Kidney epithelial cell (primary cell): ENCODE measurements around the gene PRM3. TPM values are rescaled to one million over a fixed set of nuclear protein-coding genes. Genes with fewer than 3 reads are reported as not detected.
"Not testable (repeated sequence)": the region's sequence is repeated elsewhere in the genome, so short reads cannot be mapped to it uniquely, and the experiment has no call there.

ENCODE experiments used
- DNase-seq: peaks from one replicate; pipeline ENCODE4 v3.0.0-alpha.2; 2010; ENCODE audit warnings: low read depth
- H3K27me3 ChIP-seq: 2 replicates; pipeline ENCODE4 v1.6.0; 2011; ENCODE audit warnings: low read length; ENCODE audit not compliant: control insufficient read depth, insufficient read depth
- H3K36me3 ChIP-seq: 2 replicates; pipeline ENCODE4 v1.5.1; 2011; ENCODE audit warnings: low read length; ENCODE audit not compliant: control insufficient read depth, insufficient read depth
- H3K4me3 ChIP-seq: 2 replicates; pipeline ENCODE4 v1.5.1; 2011; ENCODE audit warnings: low read depth, mild to moderate bottlenecking, control low read depth, low read length
- total RNA-seq: library from RNA; depleted of rRNA; stranded (reverse); fragments of >200 nt; gene quantifications from 2 replicates; pipeline ENCODE4 v1.2.3, GENCODE V29; 2015
- TF ChIP-seq, protein P1 (sequence below): IDR thresholded peaks from 2 replicates; pipeline ENCODE4 v1.5.1; 2011; ENCODE audit warnings: mild to moderate bottlenecking, moderate library complexity, low read length, control low read depth, inconsistent platforms; ENCODE audit not compliant: insufficient read depth, poor library complexity, severe bottlenecking

The PRM3 gene
- total RNA-seq, 1 donor from 2014 or later: not detected

DNA sequence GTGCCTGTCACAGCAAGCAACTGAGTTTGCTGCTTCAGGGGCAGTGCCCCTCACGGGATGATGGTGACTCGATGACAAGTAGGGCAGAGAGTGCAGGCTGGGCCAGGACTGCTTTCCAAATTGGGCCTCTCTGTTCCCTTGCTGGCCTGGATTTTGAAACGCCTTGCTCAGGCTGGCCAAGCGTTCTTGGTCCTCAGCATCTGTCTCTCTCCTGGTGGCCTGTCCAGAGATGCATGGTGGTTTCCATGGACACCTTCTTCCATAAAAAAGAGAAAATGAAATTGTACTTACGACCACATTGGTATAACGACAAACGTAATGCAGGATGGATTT is 27.1 kb upstream of the PRM3 start:
- TF ChIP-seq, protein P1, sequence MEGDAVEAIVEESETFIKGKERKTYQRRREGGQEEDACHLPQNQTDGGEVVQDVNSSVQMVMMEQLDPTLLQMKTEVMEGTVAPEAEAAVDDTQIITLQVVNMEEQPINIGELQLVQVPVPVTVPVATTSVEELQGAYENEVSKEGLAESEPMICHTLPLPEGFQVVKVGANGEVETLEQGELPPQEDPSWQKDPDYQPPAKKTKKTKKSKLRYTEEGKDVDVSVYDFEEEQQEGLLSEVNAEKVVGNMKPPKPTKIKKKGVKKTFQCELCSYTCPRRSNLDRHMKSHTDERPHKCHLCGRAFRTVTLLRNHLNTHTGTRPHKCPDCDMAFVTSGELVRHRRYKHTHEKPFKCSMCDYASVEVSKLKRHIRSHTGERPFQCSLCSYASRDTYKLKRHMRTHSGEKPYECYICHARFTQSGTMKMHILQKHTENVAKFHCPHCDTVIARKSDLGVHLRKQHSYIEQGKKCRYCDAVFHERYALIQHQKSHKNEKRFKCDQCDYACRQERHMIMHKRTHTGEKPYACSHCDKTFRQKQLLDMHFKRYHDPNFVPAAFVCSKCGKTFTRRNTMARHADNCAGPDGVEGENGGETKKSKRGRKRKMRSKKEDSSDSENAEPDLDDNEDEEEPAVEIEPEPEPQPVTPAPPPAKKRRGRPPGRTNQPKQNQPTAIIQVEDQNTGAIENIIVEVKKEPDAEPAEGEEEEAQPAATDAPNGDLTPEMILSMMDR: no peak
- no peak for DNase-seq
- no peak overlapping the region for H3K4me3 ChIP-seq
- no peaks in the 10 kb centered on the region for H3K27me3 ChIP-seq
- H3K36me3 ChIP-seq: no peaks in the 10 kb centered on the region

DNA sequence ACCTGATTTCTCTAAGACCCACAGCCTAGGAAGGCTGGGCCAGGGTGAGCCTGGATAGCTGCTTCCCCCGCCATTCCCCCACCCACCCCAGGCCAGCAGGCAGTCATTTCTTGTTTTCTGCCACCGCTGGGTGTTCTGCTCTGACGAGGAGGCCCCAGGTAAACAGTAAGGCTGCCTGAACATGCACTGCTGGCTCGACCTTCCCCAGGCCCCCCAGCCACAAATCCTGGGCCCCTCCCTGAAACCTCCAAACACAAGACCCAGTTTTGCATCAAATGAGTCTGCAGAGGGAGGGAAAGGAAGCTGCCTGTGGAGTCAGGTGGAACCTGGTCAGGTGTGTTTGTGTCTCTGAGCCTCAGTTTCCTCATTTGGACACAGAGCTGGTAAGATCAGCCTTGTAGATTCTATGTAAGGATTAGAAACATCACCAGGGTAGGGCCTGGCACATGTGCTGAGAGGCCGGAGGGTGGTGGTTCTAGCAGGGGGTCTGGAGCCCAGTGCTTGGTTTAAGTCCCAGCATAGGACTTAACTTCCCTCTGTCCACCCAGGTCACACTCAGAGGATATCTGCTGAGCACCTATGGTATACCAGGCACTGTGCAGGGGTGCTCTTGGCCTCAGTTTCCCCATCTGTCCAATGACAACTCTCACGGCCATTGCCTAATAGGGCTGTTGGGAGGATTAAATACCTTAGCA is 26.6 kb upstream of the PRM3 start:
- DNase-seq: no peak
- TF ChIP-seq, protein P1: no peak
- Histone ChIP-seq H3K4me3 (no peak overlapping the region), H3K27me3 (no peaks in the 10 kb centered on the region), H3K36me3 (no peaks in the 10 kb centered on the region)

DNA sequence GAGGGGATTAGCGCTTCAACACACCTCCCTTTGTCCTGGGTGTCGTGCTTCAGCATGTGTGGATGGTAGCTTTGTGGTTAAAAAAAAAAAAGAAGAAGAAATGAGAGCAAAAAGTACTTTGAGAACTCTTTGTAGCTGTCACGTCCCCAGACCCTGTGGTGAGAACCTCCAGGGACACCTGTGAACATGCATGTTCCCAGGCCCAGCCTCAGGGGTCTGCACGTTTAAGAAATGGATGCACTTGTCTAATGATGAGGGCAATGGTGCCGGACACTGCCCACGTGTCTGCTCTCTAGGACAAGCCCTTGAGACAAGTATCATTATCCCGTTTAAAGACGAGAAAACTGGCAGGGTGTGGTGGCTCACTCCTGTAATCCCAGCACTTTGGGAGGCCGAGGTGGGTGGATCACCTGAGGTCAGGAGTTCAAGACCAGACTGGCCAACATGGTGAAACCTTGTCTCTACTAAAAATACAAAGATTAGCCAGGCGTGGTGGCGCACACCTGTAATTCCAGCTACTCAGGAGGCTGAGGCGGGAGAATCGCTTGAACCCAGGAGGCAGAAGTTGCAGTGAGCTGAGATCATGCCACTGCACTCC is 25.6 kb upstream of the PRM3 start:
- not testable (repeated sequence) for DNase-seq, H3K27me3 ChIP-seq, H3K4me3 ChIP-seq, H3K36me3 ChIP-seq

DNA sequence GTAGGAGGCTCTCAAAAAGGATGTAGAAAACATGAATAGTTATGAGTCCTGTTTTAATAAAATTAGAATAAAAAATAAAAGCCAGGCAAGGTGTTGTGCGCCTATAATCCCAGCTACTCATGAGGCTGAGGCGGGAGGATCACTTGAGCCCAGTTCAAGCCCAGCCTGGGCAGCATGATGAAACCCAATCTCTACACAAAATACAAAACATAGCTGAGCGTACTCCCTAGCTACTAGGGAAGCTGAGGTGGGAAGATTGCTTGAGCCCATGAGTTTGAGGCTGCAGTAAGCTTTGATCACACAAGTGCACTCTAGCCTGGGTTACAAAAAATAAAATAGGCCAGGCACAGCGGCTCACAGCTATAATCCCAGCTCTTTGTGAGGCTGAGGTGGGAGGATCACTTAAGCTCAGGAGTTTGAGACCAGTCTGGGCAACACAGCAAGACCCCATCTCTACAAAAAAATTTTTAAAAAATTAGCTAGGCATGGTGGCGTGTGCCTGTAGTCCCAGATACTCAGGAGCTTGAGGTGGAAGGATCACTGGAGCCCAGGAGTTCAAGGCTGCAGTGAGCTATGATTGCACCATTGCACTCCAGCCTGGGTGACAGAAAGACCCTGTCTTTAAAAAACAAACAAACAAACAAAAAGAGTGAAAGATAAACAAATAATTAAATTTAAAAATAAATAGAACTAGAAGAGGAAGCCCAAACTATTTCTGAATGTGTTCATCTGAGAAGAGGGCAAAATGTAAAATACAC is 24.9 kb upstream of the PRM3 start:
- no peak overlapping the region for H3K4me3 ChIP-seq
- no peaks in the 10 kb centered on the region for H3K36me3 ChIP-seq
- no peak for DNase-seq
- H3K27me3 ChIP-seq: no peaks in the 10 kb centered on the region
- TF ChIP-seq, protein P1: no peak

DNA sequence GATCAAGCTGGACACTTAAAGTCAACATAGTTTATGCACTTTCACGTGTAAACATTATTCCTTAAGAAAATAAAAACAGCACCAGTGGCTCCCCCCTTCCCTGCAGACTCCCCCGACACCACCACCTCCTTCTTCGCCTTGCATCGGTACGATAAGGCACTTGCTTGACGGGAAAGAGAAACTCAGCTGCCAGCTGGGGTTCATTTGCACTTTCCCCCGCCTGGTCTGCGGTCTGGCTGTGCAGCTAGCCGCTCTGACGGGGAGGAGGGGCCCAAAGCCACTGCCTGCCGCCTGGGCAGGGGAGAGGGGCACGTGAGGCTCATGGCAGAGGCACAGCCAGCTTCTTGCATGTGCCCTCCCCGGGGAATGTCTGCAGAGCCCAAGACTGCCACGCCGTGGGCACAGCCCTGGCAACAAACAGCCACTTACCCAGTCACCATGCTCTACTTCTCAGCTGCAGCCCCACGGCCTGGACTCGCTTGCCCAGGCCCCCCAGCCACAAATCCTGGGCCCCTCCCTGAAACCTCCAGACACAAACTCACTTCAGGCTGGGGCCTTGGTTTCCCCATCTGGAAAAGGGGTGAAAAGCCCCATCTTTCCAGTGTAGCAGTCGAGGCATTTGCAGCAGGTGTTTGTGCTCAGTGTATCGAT is 24.2 kb upstream of the PRM3 start:
- Histone ChIP-seq H3K27me3 (no peaks in the 10 kb centered on the region), H3K4me3 (no peak overlapping the region), H3K36me3 (no peaks in the 10 kb centered on the region)
- TF ChIP-seq, protein P1: peak; percentile 8
- DNase-seq: no peak

DNA sequence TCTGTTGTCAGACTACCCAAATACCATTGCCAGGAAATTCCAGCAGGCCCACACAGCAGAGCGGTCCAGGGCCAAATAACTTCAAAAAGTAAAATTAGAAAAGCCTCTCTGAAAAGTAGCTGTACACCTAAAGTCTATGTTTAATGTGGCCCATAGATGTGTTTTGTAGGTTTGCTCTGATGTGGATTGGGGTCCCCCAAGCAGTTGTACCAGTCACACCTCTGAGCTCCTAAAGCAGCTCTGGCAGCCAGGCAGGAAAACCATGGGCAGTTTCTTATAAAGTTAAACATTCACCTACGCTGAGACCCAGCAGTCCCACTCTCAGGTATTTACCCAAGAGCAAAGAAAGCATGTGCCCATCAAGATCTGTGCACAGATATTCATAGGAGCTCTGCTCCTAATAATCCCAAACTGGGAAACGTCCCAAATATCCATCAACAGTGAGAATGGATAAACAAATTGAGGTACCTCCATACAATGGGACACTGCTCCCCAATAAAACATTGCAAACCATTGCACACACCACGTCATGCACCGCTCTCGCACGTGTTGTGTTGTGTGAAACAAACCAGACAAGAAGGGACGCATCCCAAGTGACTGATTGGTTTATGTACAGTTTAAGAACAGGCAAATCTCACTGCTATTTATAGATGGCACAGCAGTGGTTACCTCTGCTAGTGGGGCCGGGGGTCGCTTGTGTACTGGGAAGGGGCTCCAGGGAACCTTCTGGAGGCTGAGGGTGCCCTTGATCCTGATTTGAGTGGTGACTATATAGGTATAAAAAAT is 23.5 kb upstream of the PRM3 start:
- no peak overlapping the region for H3K4me3 ChIP-seq
- H3K27me3 ChIP-seq: no peaks in the 10 kb centered on the region
- H3K36me3 ChIP-seq: no peaks in the 10 kb centered on the region
- TF ChIP-seq, protein P1: no peak
- no peak for DNase-seq
